OCI-LY7 (cell line): ENCODE results near the gene HDAC7. TPM values are rescaled to one million over a fixed set of nuclear protein-coding genes. Genes with fewer than 3 reads are reported as not detected.

ENCODE experiments used
- BruUV-seq: library from RNA; stranded (reverse); fragments of 400-500 nt; replicated peaks from 2 replicates; lab custom pipeline; 2021; lab: Mats Ljungman, UMichigan
- CTCF ChIA-PET: fragments of 300-600 bp; sonication (Branson Sonifier 250); formaldehyde crosslinking; loops from one replicate; lab custom pipeline; 2022; ENCODE audit warnings: antibody characterized with exemption; ENCODE audit not compliant: unreplicated experiment; lab: Charles Lee
- POLR2A ChIA-PET: fragments of 300-600 bp; sonication (Branson Sonifier 250); formaldehyde crosslinking; loops from one replicate; lab custom pipeline; 2022; ENCODE audit warnings: antibody characterized with exemption; lab: Charles Lee
- DNase-seq: peaks from one replicate; pipeline ENCODE4 v3.0.0-alpha.2; 2015; ENCODE audit warnings: low spot score
- H2AFZ ChIP-seq: fragments of 200-600 bp; sonication (generic), shearing (Covaris generic); 2 replicates; pipeline ENCODE4 v1.6.1; 2014; ENCODE audit warnings: mild to moderate bottlenecking, antibody characterized with exemption, low read length, moderate library complexity
- H3K27ac ChIP-seq: fragments of 200-600 bp; sonication (generic); 2 replicates; pipeline ENCODE4 v1.5.1; 2014; ENCODE audit warnings: mixed run types, low read depth, mild to moderate bottlenecking, moderate library complexity, low read length, inconsistent platforms; ENCODE audit not compliant: poor library complexity, severe bottlenecking
- H3K36me3 ChIP-seq: fragments of 200-600 bp; sonication (generic); 2 replicates; pipeline ENCODE4 v1.6.1; 2014; ENCODE audit warnings: mild to moderate bottlenecking, antibody characterized with exemption, low read length, moderate library complexity, mixed read lengths; ENCODE audit not compliant: insufficient read depth
- H3K4me1 ChIP-seq: fragments of 200-600 bp; sonication (generic); 2 replicates; pipeline ENCODE4 v1.5.1; 2014; ENCODE audit warnings: mild to moderate bottlenecking, low read length; ENCODE audit not compliant: insufficient read depth, poor library complexity, severe bottlenecking
- H3K4me2 ChIP-seq: fragments of 200-600 bp; sonication (generic); 2 replicates; pipeline ENCODE4 v1.6.1; 2014; ENCODE audit warnings: mild to moderate bottlenecking, low read length
- H3K4me3 ChIP-seq: fragments of 200-600 bp; sonication (generic); 2 replicates; pipeline ENCODE4 v1.5.1; 2014; ENCODE audit warnings: mild to moderate bottlenecking, low read depth, low read length; ENCODE audit not compliant: poor library complexity, severe bottlenecking
- H3K79me2 ChIP-seq: fragments of 200-600 bp; sonication (generic); 2 replicates; pipeline ENCODE4 v1.6.1; 2016; ENCODE audit warnings: low read depth, mild to moderate bottlenecking, low read length, moderate library complexity, mixed read lengths; ENCODE audit not compliant: insufficient read depth
- H3K9me2 ChIP-seq: fragments of 200-600 bp; sonication (generic); 2 replicates; pipeline ENCODE4 v1.6.1; 2016; ENCODE audit warnings: mild to moderate bottlenecking, low read length, mixed read lengths; ENCODE audit not compliant: insufficient read depth
- H3K9me3 ChIP-seq: fragments of 200-600 bp; sonication (generic); 2 replicates; pipeline ENCODE4 v1.6.1; 2014; ENCODE audit warnings: mild to moderate bottlenecking, mixed run types, low read length, mixed read lengths
- H4K20me1 ChIP-seq: fragments of 200-600 bp; sonication (generic); 2 replicates; pipeline ENCODE4 v1.6.1; 2014; ENCODE audit warnings: mild to moderate bottlenecking, antibody characterized with exemption, low read length, moderate library complexity, mixed read lengths; ENCODE audit not compliant: insufficient read depth
- CTCF ChIP-seq: fragments of 200-600 bp; sonication (generic); conservative IDR thresholded peaks from 2 replicates; pipeline ENCODE4 v1.5.1; 2014; ENCODE audit warnings: mild to moderate bottlenecking, antibody characterized with exemption, low read length, moderate library complexity, mixed read lengths
- EZH2phosphoT487 ChIP-seq: fragments of 200-600 bp; sonication (generic); IDR thresholded peaks from 2 replicates; pipeline ENCODE4 v1.6.1; 2018; ENCODE audit warnings: low read depth, borderline replicate concordance, mild to moderate bottlenecking, mixed run types, antibody characterized with exemption, low read length, moderate library complexity, mixed read lengths
- intact Hi-C: fragments of 100-400 bp; cut with micrococcal nuclease; formaldehyde crosslinking; loops from one replicate; pipeline ENCODE4 v1.10.0; 2022; ENCODE audit not compliant: unreplicated experiment
- total RNA-seq, 2 experiments: library from RNA; depleted of rRNA in 1 of 2; stranded (reverse); fragments of >200 nt in 1 of 2; shearing (Covaris generic) in 1 of 2; gene quantifications; 2 replicates each; pipeline ENCODE4 v1.2.3, GENCODE V29; 2014 to 2022

HDAC7 gene
- total RNA-seq, 2 experiments from 2014 or later = 45.9 to 131 TPM

DNA sequence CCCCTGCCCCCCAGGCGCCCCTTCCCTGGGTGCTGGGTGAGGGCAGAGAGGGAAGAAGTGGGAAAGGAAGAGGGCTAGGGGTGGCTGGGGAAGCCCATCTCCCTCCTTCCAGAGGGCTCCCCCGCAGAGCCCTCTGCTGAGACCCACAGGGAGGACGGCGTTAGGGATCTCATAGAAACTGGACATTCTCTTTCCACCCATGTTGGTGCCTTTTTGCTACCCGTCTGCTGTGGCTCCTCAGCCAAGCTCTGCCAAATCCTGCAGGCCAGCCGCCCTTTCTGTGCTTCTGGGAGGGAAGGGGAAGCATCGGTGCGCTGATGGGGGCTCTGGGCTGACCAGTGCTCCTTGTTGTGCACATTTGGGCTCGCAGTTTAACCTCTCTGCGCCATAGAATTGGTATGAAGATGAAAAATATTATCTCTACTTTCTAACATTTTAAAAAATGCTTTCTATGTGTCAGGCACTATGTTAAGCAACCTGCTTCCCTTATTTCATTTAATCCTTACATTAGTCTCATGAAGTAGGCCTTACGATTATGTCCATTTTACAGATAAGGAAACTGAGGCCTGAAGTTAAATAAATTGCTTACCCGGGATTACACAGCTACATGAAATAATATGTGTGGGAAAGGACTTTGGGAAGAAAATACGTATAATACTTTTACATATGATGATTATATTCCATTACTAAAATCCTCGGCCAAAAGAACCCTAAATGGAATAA, 45.7 kb downstream of the HDAC7 start:
- H3K9me3 ChIP-seq = no peaks in the 10 kb centered on the region
- POLR2A ChIA-PET = interaction anchor here (0.7 kb wide), 1 partner anchor 43 kb away, joined by 3 read pairs; no protein-coding TSS in a partner anchor

DNA sequence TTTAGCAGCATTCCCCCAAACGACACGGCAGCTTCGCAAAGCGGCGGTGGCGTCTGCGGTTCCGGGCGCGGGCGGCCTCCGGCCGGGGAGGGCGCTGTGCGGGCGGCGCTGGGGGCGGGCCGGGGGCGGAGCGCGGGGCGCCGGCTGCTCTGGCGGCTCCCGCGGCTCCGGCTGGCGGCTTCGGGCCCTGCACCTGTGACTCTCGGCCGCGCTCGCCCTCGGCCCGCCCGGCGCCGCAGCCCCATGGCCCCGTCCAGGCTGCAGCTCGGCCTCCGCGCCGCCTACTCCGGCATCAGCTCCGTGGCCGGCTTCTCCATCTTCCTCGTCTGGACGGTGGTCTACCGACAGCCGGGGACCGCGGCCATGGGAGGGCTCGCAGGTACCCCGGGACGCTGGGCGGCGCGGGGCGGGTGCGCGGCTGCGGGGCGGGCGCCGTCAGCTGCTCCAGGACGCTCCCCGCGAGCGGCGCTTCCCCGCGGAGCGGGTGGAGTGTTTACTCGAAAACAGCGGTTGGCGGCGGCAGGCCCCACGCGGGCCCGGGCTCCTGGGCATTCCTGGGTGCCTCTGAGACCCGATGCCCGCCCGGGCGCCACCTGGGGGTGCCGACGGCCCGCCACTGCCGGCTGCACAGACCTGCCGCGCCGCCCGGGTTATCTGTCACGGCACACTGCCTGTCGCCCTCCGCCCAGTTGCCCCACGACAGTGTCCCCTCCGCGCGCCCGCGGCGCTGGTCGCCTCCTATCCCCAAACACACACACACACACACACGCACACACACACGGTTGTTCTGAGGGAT, 46.4 kb downstream of the HDAC7 start, which contains the start of gene SLC48A1:
TSS of gene SLC48A1 (plus strand) at position 177 of the 796 bp plus-strand sequence. CDS start at position 244, 67 bp downstream.
- H3K36me3 ChIP-seq = no peaks in the 10 kb centered on the region
- H3K27ac ChIP-seq = peak within 1 kb of the TSS; percentile 18
- H3K9me3 ChIP-seq = no peaks in the 10 kb centered on the region
- no peaks in the 10 kb centered on the region for H3K9me2 ChIP-seq
- ChIA-PET CTCF (interaction anchor here (0.9 to 2.1 kb wide), 3 partner anchors 31 to 60 kb away, joined by 4 to 9 read pairs (median 4); no protein-coding TSS in a partner anchor), POLR2A (interaction anchor here (0.6 to 2.0 kb wide), 5 partner anchors 29 to 66 kb away, joined by 3 to 5 read pairs (median 4); no protein-coding TSS in a partner anchor)
- peak; percentile 47 for TF ChIP-seq CTCF
- TF ChIP-seq EZH2phosphoT487 = no peak
- H3K4me1 ChIP-seq = peaks cover 48% of the 10 kb centered on the region
- no peaks in the 10 kb centered on the region for H3K79me2 ChIP-seq
- peak within 1 kb of the TSS; percentile 78 for H2AFZ ChIP-seq
- H3K4me2 ChIP-seq = peak within 1 kb of the TSS; percentile 78
- intact Hi-C loops = loop anchor here (10.0 kb wide), 1 partner anchor 192 kb away; the partner anchor contains the start of gene TMEM106C
- peak; percentile 86 for DNase-seq
- no peaks in the 10 kb centered on the region for H4K20me1 ChIP-seq
- H3K4me3 ChIP-seq = peak within 1 kb of the TSS; percentile 76
- no TSS peak for BruUV-seq

More for the DNA sequence above, 45.7 kb downstream of the HDAC7 start:
- CTCF ChIA-PET = interaction anchor here (0.6 to 1.0 kb wide), 3 partner anchors 18 to 34 kb away, joined by 3 to 4 read pairs (median 3); no protein-coding TSS in a partner anchor
- Histone ChIP-seq H4K20me1 (no peaks in the 10 kb centered on the region), H3K4me3 (peak overlapping the region; percentile 76), H3K4me2 (peak overlapping the region; percentile 78), H3K27ac (no peak overlapping the region), H2AFZ (peak overlapping the region; percentile 78; the same call in 1 of the 2 replicates), H3K9me2 (no peaks in the 10 kb centered on the region), H3K4me1 (peaks cover 50% of the 10 kb centered on the region), H3K79me2 (no peaks in the 10 kb centered on the region), H3K36me3 (no peaks in the 10 kb centered on the region)
- TF ChIP-seq EZH2phosphoT487 (no peak), CTCF (no peak)
- intact Hi-C loops = loop anchor here (10.0 kb wide), 1 partner anchor 191 kb away; the partner anchor contains the start of gene TMEM106C
- no peak for DNase-seq
- TSS peak; percentile 72 for BruUV-seq
